HCT116 (cell line): ENCODE results near the gene GRIP2. TPM values are rescaled to one million over a fixed set of nuclear protein-coding genes. Genes with fewer than 3 reads are reported as not detected.

Source experiments
- ATAC-seq: fragments of 200-7000 bp; cut with Tn5 transposase; 2 replicates; pipeline ENCODE4 v1.9.1; 2020; ENCODE audit warnings: mild to moderate bottlenecking, moderate library complexity
- BruUV-seq: library from RNA; stranded (reverse); fragments of 400-500 nt; replicated peaks from 2 replicates; lab custom pipeline; 2021; lab: Mats Ljungman, UMichigan
- CTCF ChIA-PET: fragments of 300-600 bp; sonication (Branson Sonifier 250); formaldehyde crosslinking; loops from one replicate; lab custom pipeline; 2021; ENCODE audit warnings: antibody characterized with exemption; lab: Charles Lee
- POLR2A ChIA-PET: fragments of 300-600, 350-600 bp; sonication (Branson Sonifier 250); formaldehyde crosslinking; loops from one replicate; lab custom pipeline; 2021; ENCODE audit warnings: antibody characterized with exemption; lab: Charles Lee
- RAD21 ChIA-PET, 2 experiments: fragments of 300-600 bp; sonication (Branson Sonifier 250); formaldehyde crosslinking; loops; one replicate each; lab custom pipeline; 2023; ENCODE audit warnings: low total read pairs in 2 of 2; ENCODE audit not compliant: uncharacterized antibody in 2 of 2, unreplicated experiment in 2 of 2, low non-redundant PET in 1 of 2; lab: Charles Lee
- DNase-seq: peaks from one replicate; pipeline ENCODE4 v3.0.0-alpha.2; 2010; ENCODE audit warnings: low read depth, low spot score
- H2AFZ ChIP-seq: fragments of 200-600 bp; shearing (Covaris generic), sonication (generic); 2 replicates; pipeline ENCODE4 v1.6.1; 2017; ENCODE audit warnings: low read depth, mixed run types, mixed read lengths, antibody characterized with exemption, low read length; ENCODE audit not compliant: poor library complexity, severe bottlenecking
- H3K27ac ChIP-seq: 2 replicates; pipeline ENCODE4 v1.5.1; 2012; ENCODE audit warnings: low read depth, low read length
- H3K27me3 ChIP-seq: fragments of 200-600 bp; sonication (generic); 2 replicates; pipeline ENCODE4 v1.6.1; 2016; ENCODE audit warnings: mixed run types, low read length, mixed read lengths; ENCODE audit not compliant: insufficient read depth
- H3K36me3 ChIP-seq, 2 experiments: fragments of 200-500 bp in 1 of 2; fragments of 200-600 bp in 1 of 2; sonication (Bioruptor generic) in 1 of 2; sonication (generic) in 1 of 2; 2 replicates each; pipeline versions ENCODE4 v1.5.1 to v1.6.1; 2014 to 2016; ENCODE audit warnings: low read length in 2 of 2, inconsistent platforms in 1 of 2, mixed read lengths in 1 of 2, mixed run types in 1 of 2; ENCODE audit not compliant: insufficient read depth in 2 of 2, control insufficient read depth in 1 of 2
- H3K4me1 ChIP-seq, 2 experiments: fragments of 200-600 bp in 1 of 2; sonication (generic) in 1 of 2; 2 replicates each; pipeline versions ENCODE4 v1.5.1 to v1.6.1; 2012 to 2017; ENCODE audit warnings: low read length in 2 of 2, inconsistent platforms in 1 of 2, mild to moderate bottlenecking in 1 of 2, mixed read lengths in 1 of 2, mixed run types in 1 of 2, moderate library complexity in 1 of 2; ENCODE audit not compliant: insufficient read depth in 2 of 2, control insufficient read depth in 1 of 2
- H3K4me2 ChIP-seq: fragments of 200-600 bp; sonication (generic); 2 replicates; pipeline ENCODE4 v1.6.1; 2017; ENCODE audit warnings: mixed run types, low read length, mixed read lengths
- H3K4me3 ChIP-seq, 2 experiments: fragments of 200-600 bp in 1 of 2; sonication (generic) in 1 of 2; replicated peaks in 1 of 2; 2 replicates each; pipeline ENCODE4 v1.5.1; 2011 to 2016; ENCODE audit warnings: low read length in 2 of 2, control low read depth in 1 of 2, low read depth in 1 of 2, mild to moderate bottlenecking in 1 of 2, mixed read lengths in 1 of 2, mixed run types in 1 of 2
- H3K79me2 ChIP-seq: fragments of 200-600 bp; sonication (generic); 2 replicates; pipeline ENCODE4 v1.6.1; 2017; ENCODE audit warnings: mild to moderate bottlenecking, mixed run types, low read length, moderate library complexity, mixed read lengths; ENCODE audit not compliant: insufficient read depth
- H3K9ac ChIP-seq: fragments of 200-600 bp; sonication (generic); 2 replicates; pipeline ENCODE4 v1.6.1; 2016; ENCODE audit warnings: low read length, mixed read lengths
- H3K9me2 ChIP-seq: fragments of 200-600 bp; sonication (generic), shearing (Covaris generic); 2 replicates; pipeline ENCODE4 v1.6.1; 2017; ENCODE audit warnings: mixed run types, mild to moderate bottlenecking, moderate library complexity; ENCODE audit not compliant: insufficient read depth
- H3K9me3 ChIP-seq, 2 experiments: fragments of 200-500 bp in 1 of 2; fragments of 200-600 bp in 1 of 2; sonication (Bioruptor generic) in 1 of 2; sonication (generic) in 1 of 2; 2 replicates each; pipeline ENCODE4 v1.6.1; 2014 to 2017; ENCODE audit warnings: low read length in 2 of 2, mixed read lengths in 2 of 2, inconsistent platforms in 1 of 2, low read depth in 1 of 2, mild to moderate bottlenecking in 1 of 2, mixed run types in 1 of 2, moderate library complexity in 1 of 2; ENCODE audit not compliant: control insufficient read depth in 1 of 2, insufficient read depth in 1 of 2
- H4K20me1 ChIP-seq: fragments of 200-600 bp; sonication (generic), shearing (Covaris generic); 2 replicates; pipeline ENCODE4 v1.6.1; 2017; ENCODE audit warnings: mixed run types, mild to moderate bottlenecking, moderate library complexity; ENCODE audit not compliant: insufficient read depth
- ATF3 ChIP-seq: IDR thresholded peaks from 2 replicates; pipeline ENCODE4 v1.6.1; 2012
- CEBPB ChIP-seq: IDR thresholded peaks from 2 replicates; pipeline ENCODE4 v1.6.1; 2012; ENCODE audit warnings: low read depth
- EZH2phosphoT487 ChIP-seq: fragments of 200-600 bp; IDR thresholded peaks from 2 replicates; pipeline ENCODE4 v1.6.1; 2018; ENCODE audit warnings: antibody characterized with exemption, borderline replicate concordance
- POLR2AphosphoS5 ChIP-seq: IDR thresholded peaks from 2 replicates; pipeline ENCODE4 v1.6.1; 2011; ENCODE audit warnings: mild to moderate bottlenecking, low read depth, low read length, moderate library complexity
- SRF ChIP-seq: IDR thresholded peaks from 2 replicates; pipeline ENCODE4 v1.6.1; 2012; ENCODE audit warnings: low read depth
- TCF7L2 ChIP-seq: IDR thresholded peaks from 2 replicates; pipeline ENCODE4 v1.7.0; 2011; ENCODE audit warnings: borderline replicate concordance, inconsistent platforms; ENCODE audit not compliant: insufficient read depth, insufficient read length; ENCODE audit errors: extremely low read depth
- ZBTB33 ChIP-seq: IDR thresholded peaks from 2 replicates; pipeline ENCODE4 v1.6.1; 2011; ENCODE audit warnings: mild to moderate bottlenecking, low read length, moderate library complexity; ENCODE audit not compliant: insufficient replicate concordance; ENCODE audit errors: extremely low read depth
- intact Hi-C: fragments of 100-400 bp; cut with micrococcal nuclease; formaldehyde crosslinking; loops from 2 replicates; pipeline ENCODE4 v1.10.0; 2022
- total RNA-seq: library from RNA; stranded (reverse); gene quantifications from one replicate; pipeline ENCODE4 v1.2.1, GENCODE V29; 2021; ENCODE audit not compliant: unreplicated experiment

Gene GRIP2
- total RNA-seq, 1 experiment from 2014 or later, result 0.34 TPM

- ATAC-seq, result no peak
- no peaks in the 10 kb centered on the region for H4K20me1 ChIP-seq
- no peaks in the 10 kb centered on the region for H3K79me2 ChIP-seq
- H3K4me2 ChIP-seq, result no peak overlapping the region
- ChIA-PET CTCF (interaction anchor here (0.7 to 1.7 kb wide), 2 partner anchors 202 to 206 kb away, joined by 3 read pairs; no protein-coding TSS in a partner anchor), POLR2A (no interaction called here), RAD21 (no interaction called here)
- H3K9ac ChIP-seq, result no peak overlapping the region
- H2AFZ ChIP-seq, result no peak overlapping the region
- H3K36me3 ChIP-seq, result peaks cover 11 to 18% of the 10 kb centered on the region in 2 experiments; a peak in 3 of 4 replicates
- H3K9me2 ChIP-seq, result no peaks in the 10 kb centered on the region
- H3K9me3 ChIP-seq, result no peaks in the 10 kb centered on the region
- intact Hi-C loops, result no loop called here
- no peaks in the 10 kb centered on the region for H3K4me1 ChIP-seq
- DNase-seq, result no peak
- H3K4me3 ChIP-seq, result no peak overlapping the region
- no peaks in the 10 kb centered on the region for H3K27me3 ChIP-seq
- no peak for TF ChIP-seq POLR2AphosphoS5
- TF ChIP-seq TCF7L2, result no peak
- no peak for TF ChIP-seq ZBTB33
- no peak for TF ChIP-seq EZH2phosphoT487
- no peak for TF ChIP-seq CEBPB
- no peak for TF ChIP-seq SRF
- no peak overlapping the region for H3K27ac ChIP-seq
- BruUV-seq, result no TSS peak
Measured at GRCh38 chr3:14463330-14464140, 76.6 kb downstream of the GRIP2 start.

GRCh38 chr3:14462738-14463137, 77.4 kb downstream of the GRIP2 start:
- Histone ChIP-seq H3K36me3 (peaks cover 11 to 14% of the 10 kb centered on the region in 2 experiments; a peak in 3 of 4 replicates), H3K79me2 (no peaks in the 10 kb centered on the region), H3K4me3 (no peak overlapping the region), H3K9me3 (no peaks in the 10 kb centered on the region), H3K4me2 (no peak overlapping the region), H4K20me1 (no peaks in the 10 kb centered on the region), H3K9ac (no peak overlapping the region), H2AFZ (no peak overlapping the region), H3K27ac (no peak overlapping the region), H3K27me3 (no peaks in the 10 kb centered on the region), H3K4me1 (no peaks in the 10 kb centered on the region), H3K9me2 (no peaks in the 10 kb centered on the region)
- RAD21 ChIA-PET, result no interaction called here
- POLR2A ChIA-PET, result no interaction called here
- no peak for TF ChIP-seq ATF3
- ATAC-seq, result no peak
- no peak for DNase-seq
- CTCF ChIA-PET, result interaction anchor here (0.7 to 1.7 kb wide), 3 partner anchors 201 to 259 kb away, joined by 3 read pairs; no protein-coding TSS in a partner anchor
- intact Hi-C loops, result no loop called here
- no TSS peak for BruUV-seq
